B cell (primary cell): ENCODE results near the gene PFKP. TPM values are rescaled to one million over a fixed set of nuclear protein-coding genes. Genes with fewer than 3 reads are reported as not detected.

Experiments used
- ATAC-seq: fragments of 200-7000 bp; cut with Tn5 transposase; one replicate; pipeline ENCODE4 v1.10.0; 2021; ENCODE audit warnings: low read depth, mild to moderate bottlenecking, moderate number of reproducible peaks, moderate library complexity
- CTCF ChIA-PET: fragments of 350-600 bp; sonication (Branson Sonifier 250); formaldehyde crosslinking; loops from one replicate; lab custom pipeline; 2021; ENCODE audit warnings: antibody characterized with exemption, inconsistent platforms; lab: Charles Lee
- POLR2A ChIA-PET: fragments of 350-600 bp; sonication (Branson Sonifier 250); formaldehyde crosslinking; loops from one replicate; lab custom pipeline; 2021; ENCODE audit warnings: antibody characterized with exemption; lab: Charles Lee
- DNase-seq: peaks from one replicate; pipeline ENCODE4 v3.0.0; 2013
- H2AFZ ChIP-seq: 2 replicates; pipeline ENCODE4 v1.6.1; 2012; ENCODE audit warnings: mild to moderate bottlenecking, low read depth, low read length; ENCODE audit not compliant: insufficient read depth, poor library complexity, severe bottlenecking
- H3K27ac ChIP-seq, 2 donors: 1 replicate in 1 of 2; 2 replicates in 1 of 2; pipeline ENCODE4 v1.5.1; 2012 to 2013; ENCODE audit warnings: low read length in 2 of 2, mild to moderate bottlenecking in 2 of 2, moderate library complexity in 1 of 2
- H3K27me3 ChIP-seq, 4 experiments: fragments of 200-600 bp in 1 of 4; sonication (generic) in 1 of 4; replicated peaks in 1 of 4; 1 replicate in 2 of 4; 2 replicates in 2 of 4; pipeline versions ENCODE4 v1.6.1 to v1.7.0; 2013 to 2016; ENCODE audit warnings: low read length in 3 of 4, mild to moderate bottlenecking in 2 of 4, mixed read lengths in 1 of 4, moderate library complexity in 1 of 4; ENCODE audit not compliant: insufficient read depth in 4 of 4, control insufficient read depth in 3 of 4; ENCODE audit errors: control extremely low read depth in 1 of 4
- H3K36me3 ChIP-seq, 2 experiments: replicated peaks in 1 of 2; 1 replicate in 1 of 2; 2 replicates in 1 of 2; pipeline versions ENCODE4 v1.6.1 to v1.7.1; 2013; ENCODE audit warnings: low read length in 1 of 2; ENCODE audit not compliant: insufficient read depth in 2 of 2, control insufficient read depth in 1 of 2; ENCODE audit errors: control extremely low read depth in 1 of 2, extremely low read depth in 1 of 2
- H3K4me1 ChIP-seq, 2 donors: fragments of 200-600 bp in 1 of 2; sonication (generic) in 1 of 2; 1 replicate in 1 of 2; 2 replicates in 1 of 2; pipeline versions ENCODE4 v1.5.1 to v1.6.1; 2013 to 2017; ENCODE audit warnings: low read length in 2 of 2; ENCODE audit not compliant: control insufficient read depth in 2 of 2, insufficient read depth in 2 of 2
- H3K4me2 ChIP-seq: replicated peaks from 2 replicates; pipeline ENCODE3; 2012; ENCODE audit warnings: mild to moderate bottlenecking, low read depth, low read length; ENCODE audit not compliant: poor library complexity, severe bottlenecking
- H3K4me3 ChIP-seq, 5 experiments: fragments of 200-600 bp in 1 of 5; sonication (generic) in 1 of 5; 1 replicate in 3 of 5; 2 replicates in 2 of 5; pipeline versions ENCODE4 v1.5.1 to v1.7.0; 2011 to 2016; ENCODE audit warnings: low read length in 4 of 5, mild to moderate bottlenecking in 4 of 5, low read depth in 2 of 5, control low read depth in 1 of 5, moderate library complexity in 1 of 5; ENCODE audit not compliant: insufficient read depth in 1 of 5; ENCODE audit errors: control extremely low read depth in 1 of 5, extremely low read depth in 1 of 5
- H3K79me2 ChIP-seq: fragments of 200-600 bp; sonication (generic); one replicate; pipeline ENCODE4 v1.6.0; 2016; ENCODE audit warnings: low read length; ENCODE audit not compliant: control insufficient read depth, insufficient read depth
- H3K9ac ChIP-seq: fragments of 200-600 bp; sonication (generic); 2 replicates; pipeline ENCODE4 v1.6.1; 2017; ENCODE audit warnings: mild to moderate bottlenecking, low read length, moderate library complexity
- H3K9me3 ChIP-seq, 3 donors: one replicate each; pipeline versions ENCODE4 v1.6.1 to v1.7.1; 2013; ENCODE audit warnings: low read length in 2 of 3; ENCODE audit not compliant: control insufficient read depth in 2 of 3, insufficient read depth in 1 of 3; ENCODE audit errors: control extremely low read depth in 1 of 3
- H4K20me1 ChIP-seq: 2 replicates; pipeline ENCODE4 v1.6.0; 2012; ENCODE audit warnings: mild to moderate bottlenecking, low read length; ENCODE audit not compliant: insufficient read depth, control insufficient read depth, poor library complexity, severe bottlenecking
- H3K27ac Mint-ChIP-seq: one replicate; pipeline ENCODE4 v1.8.0; 2021; ENCODE audit warnings: mixed read lengths
- H3K27me3 Mint-ChIP-seq: one replicate; pipeline ENCODE4 v1.8.0; 2021; ENCODE audit warnings: mixed read lengths
- H3K4me1 Mint-ChIP-seq: one replicate; pipeline ENCODE4 v1.8.0; 2021; ENCODE audit warnings: mixed read lengths
- H3K4me3 Mint-ChIP-seq: one replicate; pipeline ENCODE4 v1.8.0; 2021; ENCODE audit warnings: mixed read lengths
- H3K9me3 Mint-ChIP-seq: one replicate; pipeline ENCODE4 v1.8.0; 2022; ENCODE audit warnings: mixed read lengths; ENCODE audit not compliant: insufficient read depth
- CTCF ChIP-seq: fragments of 200-600 bp; IDR thresholded peaks from one replicate; pipeline ENCODE4 v1.8.0; 2022; ENCODE audit warnings: antibody characterized with exemption, mild to moderate bottlenecking
- EZH2 ChIP-seq: IDR thresholded peaks from 2 replicates; pipeline ENCODE4 v1.6.1; 2012; ENCODE audit warnings: borderline replicate concordance, low read depth, mild to moderate bottlenecking, moderate library complexity, low read length; ENCODE audit not compliant: insufficient read depth, poor library complexity, severe bottlenecking
- WGBS: methylation state at CpG from one replicate; pipeline ENCODE4 v1.1.5; 2013; ENCODE audit warnings: missing lambda C conversion rate; ENCODE audit not compliant: insufficient coverage; 5-methylcytosine and 5-hydroxymethylcytosine counted together
- intact Hi-C: fragments of 100-400 bp; cut with micrococcal nuclease; formaldehyde crosslinking; loops from one replicate; pipeline ENCODE4 v1.10.0; 2022
- polyA plus RNA-seq: library from polyadenylated mRNA; depleted of rRNA; stranded (reverse); fragments of >200 nt; gene quantifications from 2 replicates; pipeline ENCODE4 v1.2.3, GENCODE V29; 2012
- total RNA-seq, 2 donors: library from RNA; stranded (reverse); fragments of 120-200 nt in 1 of 2; gene quantifications; 1 replicate in 1 of 2; 2 replicates in 1 of 2; pipeline versions ENCODE4 v1.2.3 to v1.2.4, GENCODE V29; 2013 to 2022

Gene PFKP
- total and polyA plus RNA-seq, 2 donors (not counting 1 experiment from before 2014, with no cell fraction given): 41.4 to 54.3 TPM

GRCh38 chr10:3046981-3047547, 20.3 kb upstream of the PFKP start:
- H3K27ac ChIP-seq: no peak overlapping the region
- H2AFZ ChIP-seq: no peak overlapping the region
- H3K36me3 ChIP-seq: no peaks in the 10 kb centered on the region
- no peak overlapping the region for H3K4me2 ChIP-seq
- TF ChIP-seq CTCF (no peak), EZH2 (no peak)
- ATAC-seq (no peak), DNase-seq (no peak)
- no peaks in the 10 kb centered on the region for H3K79me2 ChIP-seq
- ChIA-PET CTCF (interaction anchor here (0.9 kb wide), 1 partner anchor 28 kb away, joined by 3 read pairs; no protein-coding TSS in a partner anchor), POLR2A (no interaction called here)
- WGBS: 43% methylated on average over 2 of the region's 8 CpGs
- Mint-ChIP-seq H3K27me3 (peaks cover 30% of the 10 kb centered on the region), H3K4me1 (peaks cover 2% of the 10 kb centered on the region), H3K27ac (no peak overlapping the region), H3K4me3 (no peak overlapping the region), H3K9me3 (no peaks in the 10 kb centered on the region)
- H3K9me3 ChIP-seq: no peaks in the 10 kb centered on the region
- intact Hi-C loops: no loop called here
- H3K27me3 ChIP-seq: peaks cover 0 to 27% (median 0%) of the 10 kb centered on the region in 4 experiments
- no peak overlapping the region for H3K9ac ChIP-seq
- H3K4me3 ChIP-seq: no peak overlapping the region
- no peaks in the 10 kb centered on the region for H4K20me1 ChIP-seq
- no peaks in the 10 kb centered on the region for H3K4me1 ChIP-seq

GRCh38 chr10:3047596-3047995, 19.8 kb upstream of the PFKP start:
- H3K27ac Mint-ChIP-seq: no peak overlapping the region
- peaks cover 31% of the 10 kb centered on the region for H3K27me3 Mint-ChIP-seq
- Histone ChIP-seq H3K27ac (no peak overlapping the region), H3K9ac (no peak overlapping the region), H4K20me1 (no peaks in the 10 kb centered on the region), H3K27me3 (peaks cover 0 to 27% (median 0%) of the 10 kb centered on the region in 4 experiments), H3K9me3 (no peaks in the 10 kb centered on the region), H3K79me2 (no peaks in the 10 kb centered on the region), H3K36me3 (no peaks in the 10 kb centered on the region), H3K4me3 (no peak overlapping the region), H2AFZ (no peak overlapping the region), H3K4me1 (no peaks in the 10 kb centered on the region), H3K4me2 (no peak overlapping the region)
- peaks cover 2% of the 10 kb centered on the region for H3K4me1 Mint-ChIP-seq
- no peak overlapping the region for H3K4me3 Mint-ChIP-seq
- no peak for ATAC-seq
- TF ChIP-seq CTCF (no peak), EZH2 (no peak)
- intact Hi-C loops: no loop called here
- no peaks in the 10 kb centered on the region for H3K9me3 Mint-ChIP-seq
- ChIA-PET POLR2A (no interaction called here), CTCF (interaction anchor here (0.9 kb wide), 1 partner anchor 28 kb away, joined by 3 read pairs; no protein-coding TSS in a partner anchor)
- no peak for DNase-seq
- 73% methylated on average over 3 of the region's 6 CpGs for WGBS
